OCI-LY3 (cell line): Measurements from ENCODE around the gene CELF1.

Experiments used
- EZH2phosphoT487 ChIP-seq: fragments of 200-600 bp; shearing (Covaris generic); IDR thresholded peaks from 2 replicates; pipeline ENCODE4 v1.6.1; 2018; ENCODE audit warnings: antibody characterized with exemption, mixed run types, low read depth
- TF ChIP-seq, protein P1 (sequence below): fragments of 200-600, 300-600 bp; sonication (generic); IDR thresholded peaks from 2 replicates; pipeline ENCODE4 v1.5.1; 2014; ENCODE audit warnings: antibody characterized with exemption, low read length, low read depth

DNA sequence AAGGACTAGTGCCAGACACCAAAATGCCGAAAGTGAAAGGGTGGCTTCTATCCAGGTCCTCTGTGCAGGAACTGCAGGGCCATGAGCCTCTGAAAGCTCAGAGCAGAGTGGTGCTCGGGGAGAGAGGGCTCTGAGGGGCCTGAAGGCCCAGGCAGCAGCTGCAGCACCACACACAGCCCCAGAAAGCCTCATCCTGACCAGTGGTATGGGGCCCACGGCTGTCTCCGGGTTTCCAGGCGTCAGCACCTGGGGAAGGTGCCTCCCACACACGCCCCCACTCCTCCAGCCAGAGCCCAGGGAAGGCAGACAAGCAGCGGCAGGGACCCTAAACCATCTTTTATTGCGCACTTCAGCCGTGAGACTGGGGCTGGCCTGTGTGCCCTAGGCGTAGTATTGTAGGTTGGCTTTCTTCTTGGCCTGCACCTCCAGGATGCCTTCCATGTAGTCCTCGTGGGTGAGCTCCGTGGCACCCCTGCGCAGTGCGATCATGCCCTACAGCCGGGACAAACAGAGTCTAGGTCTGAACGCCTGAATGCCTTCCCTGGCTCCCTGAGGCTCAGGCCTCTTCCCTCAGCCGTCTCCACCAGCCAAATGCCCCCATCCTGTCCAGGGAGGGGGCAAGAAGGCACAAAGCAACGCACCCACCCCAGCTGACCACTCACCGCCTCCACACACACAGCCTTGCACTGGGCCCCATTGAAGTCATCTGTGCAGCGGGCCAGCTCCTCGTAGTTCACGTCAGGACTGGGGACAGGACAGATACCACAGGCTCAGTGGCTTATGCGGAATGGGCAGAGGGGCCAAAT is 134.3 kb downstream of the CELF1 start:
- TF ChIP-seq, protein P1, sequence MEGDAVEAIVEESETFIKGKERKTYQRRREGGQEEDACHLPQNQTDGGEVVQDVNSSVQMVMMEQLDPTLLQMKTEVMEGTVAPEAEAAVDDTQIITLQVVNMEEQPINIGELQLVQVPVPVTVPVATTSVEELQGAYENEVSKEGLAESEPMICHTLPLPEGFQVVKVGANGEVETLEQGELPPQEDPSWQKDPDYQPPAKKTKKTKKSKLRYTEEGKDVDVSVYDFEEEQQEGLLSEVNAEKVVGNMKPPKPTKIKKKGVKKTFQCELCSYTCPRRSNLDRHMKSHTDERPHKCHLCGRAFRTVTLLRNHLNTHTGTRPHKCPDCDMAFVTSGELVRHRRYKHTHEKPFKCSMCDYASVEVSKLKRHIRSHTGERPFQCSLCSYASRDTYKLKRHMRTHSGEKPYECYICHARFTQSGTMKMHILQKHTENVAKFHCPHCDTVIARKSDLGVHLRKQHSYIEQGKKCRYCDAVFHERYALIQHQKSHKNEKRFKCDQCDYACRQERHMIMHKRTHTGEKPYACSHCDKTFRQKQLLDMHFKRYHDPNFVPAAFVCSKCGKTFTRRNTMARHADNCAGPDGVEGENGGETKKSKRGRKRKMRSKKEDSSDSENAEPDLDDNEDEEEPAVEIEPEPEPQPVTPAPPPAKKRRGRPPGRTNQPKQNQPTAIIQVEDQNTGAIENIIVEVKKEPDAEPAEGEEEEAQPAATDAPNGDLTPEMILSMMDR = no peak
- no peak for TF ChIP-seq EZH2phosphoT487
